IMR-90 (cell line): ENCODE measurements around the gene WDR74. TPM values are rescaled to one million over a fixed set of nuclear protein-coding genes. Genes with fewer than 3 reads are reported as not detected.
"Not testable (repeated sequence)": the region's sequence is repeated elsewhere in the genome, so short reads cannot be mapped to it uniquely, and the experiment has no call there.

ENCODE experiments used
- ATAC-seq: fragments of 200-7000 bp; cut with Tn5 transposase; 2 replicates; pipeline ENCODE4 v1.9.1; 2020; ENCODE audit warnings: low read depth, mild to moderate bottlenecking, moderate library complexity
- BruUV-seq: library from RNA; stranded (reverse); fragments of 400-500 nt; replicated peaks from 2 replicates; lab custom pipeline; 2021; lab: Mats Ljungman, UMichigan
- CTCF ChIA-PET: fragments of 300-600 bp; formaldehyde crosslinking; extraction: SDS; loops from one replicate; lab custom pipeline; 2021; ENCODE audit warnings: antibody characterized with exemption; lab: Yijun Ruan, JAX
- POLR2A ChIA-PET: fragments of 300-600 bp; sonication (Branson Sonifier 250); formaldehyde crosslinking; loops from one replicate; lab custom pipeline; 2022; ENCODE audit warnings: antibody characterized with exemption; ENCODE audit not compliant: unreplicated experiment; lab: Charles Lee
- DNase-seq: peaks from one replicate; pipeline ENCODE4 v3.0.0; 2013
- H2AFZ ChIP-seq: replicated peaks from 2 replicates; pipeline ENCODE3; 2013; ENCODE audit warnings: low read length, mild to moderate bottlenecking; ENCODE audit not compliant: poor library complexity
- H2AK5ac ChIP-seq: 2 replicates; pipeline ENCODE4 v1.6.1; 2013; ENCODE audit warnings: low read depth, low read length, inconsistent platforms
- H2AK9ac ChIP-seq: replicated peaks from 2 replicates; pipeline ENCODE3; 2013; ENCODE audit warnings: mild to moderate bottlenecking, low read depth, low read length, moderate library complexity; ENCODE audit not compliant: poor library complexity
- H2BK120ac ChIP-seq: 2 replicates; pipeline ENCODE4 v1.6.1; 2013; ENCODE audit warnings: low read depth, low read length, inconsistent platforms
- H2BK15ac ChIP-seq: 3 replicates; pipeline ENCODE4 v1.6.1; 2013; ENCODE audit warnings: low read depth, low read length, inconsistent platforms
- H2BK20ac ChIP-seq: 2 replicates; pipeline ENCODE4 v1.6.1; 2013; ENCODE audit warnings: low read depth, mild to moderate bottlenecking, inconsistent platforms, low read length, moderate library complexity
- H2BK5ac ChIP-seq: 2 replicates; pipeline ENCODE4 v1.6.1; 2013; ENCODE audit warnings: mild to moderate bottlenecking, low read depth, low read length, inconsistent platforms; ENCODE audit not compliant: poor library complexity, severe bottlenecking
- H3K14ac ChIP-seq: replicated peaks from 2 replicates; pipeline ENCODE4 v1.6.1; 2013; ENCODE audit warnings: low read depth, low read length, inconsistent platforms
- H3K18ac ChIP-seq: 2 replicates; pipeline ENCODE4 v1.6.1; 2013; ENCODE audit warnings: low read depth, low read length, control low read depth
- H3K23ac ChIP-seq: 2 replicates; pipeline ENCODE4 v1.6.1; 2013; ENCODE audit warnings: low read depth, low read length, inconsistent platforms
- H3K27ac ChIP-seq: 2 replicates; pipeline ENCODE4 v1.5.1; 2013; ENCODE audit warnings: mild to moderate bottlenecking, control low read depth, low read length; ENCODE audit not compliant: insufficient read depth
- H3K27me3 ChIP-seq: 2 replicates; pipeline ENCODE4 v1.6.1; 2013; ENCODE audit warnings: low read length; ENCODE audit not compliant: control insufficient read depth, insufficient read depth
- H3K36me3 ChIP-seq: 2 replicates; pipeline ENCODE4 v1.6.1; 2013; ENCODE audit warnings: low read length, mixed read lengths; ENCODE audit not compliant: control insufficient read depth, insufficient read depth
- H3K4ac ChIP-seq: 2 replicates; pipeline ENCODE4 v1.6.1; 2013; ENCODE audit warnings: low read depth, low read length, inconsistent platforms
- H3K4me1 ChIP-seq: 2 replicates; pipeline ENCODE4 v1.6.1; 2013; ENCODE audit warnings: low read length, mixed read lengths; ENCODE audit not compliant: control insufficient read depth, insufficient read depth
- H3K4me2 ChIP-seq: 2 replicates; pipeline ENCODE4 v1.6.1; 2013; ENCODE audit warnings: low read depth, mild to moderate bottlenecking, control low read depth, low read length, moderate library complexity
- H3K4me3 ChIP-seq: 2 replicates; pipeline ENCODE4 v1.5.1; 2013; ENCODE audit warnings: low read depth, mild to moderate bottlenecking, control low read depth, low read length, moderate library complexity; ENCODE audit not compliant: insufficient read depth
- H3K56ac ChIP-seq: 2 replicates; pipeline ENCODE4 v1.6.1; 2013; ENCODE audit warnings: low read length, inconsistent platforms; ENCODE audit not compliant: insufficient read depth; ENCODE audit errors: extremely low read depth
- H3K79me1 ChIP-seq, 2 experiments: 2 replicates each; pipeline ENCODE4 v1.6.1; 2013; ENCODE audit warnings: low read length in 2 of 2, inconsistent platforms in 1 of 2, low read depth in 1 of 2
- H3K9ac ChIP-seq: 2 replicates; pipeline ENCODE4 v1.6.1; 2013; ENCODE audit warnings: low read depth, low read length, control low read depth
- H3K9me1 ChIP-seq: 2 replicates; pipeline ENCODE4 v1.6.1; 2013; ENCODE audit warnings: low read length, inconsistent platforms; ENCODE audit not compliant: insufficient read depth
- H3K9me3 ChIP-seq: 2 replicates; pipeline ENCODE4 v1.6.1; 2013; ENCODE audit warnings: low read length; ENCODE audit not compliant: control insufficient read depth, insufficient read depth
- H4K20me1 ChIP-seq: 2 replicates; pipeline ENCODE4 v1.6.1; 2013; ENCODE audit warnings: low read length, inconsistent platforms; ENCODE audit not compliant: insufficient read depth
- H4K5ac ChIP-seq: 2 replicates; pipeline ENCODE4 v1.6.1; 2013; ENCODE audit warnings: mild to moderate bottlenecking, low read depth, low read length, control low read depth
- H4K8ac ChIP-seq, 2 experiments: 2 replicates each; pipeline ENCODE4 v1.6.1; 2013; ENCODE audit warnings: low read depth in 2 of 2, low read length in 2 of 2, control low read depth in 1 of 2, inconsistent platforms in 1 of 2
- H4K91ac ChIP-seq: 2 replicates; pipeline ENCODE4 v1.6.1; 2013; ENCODE audit warnings: low read depth, low read length, inconsistent platforms; ENCODE audit not compliant: insufficient read depth
- BHLHE40 ChIP-seq: fragments of 150-350 bp; IDR thresholded peaks from 2 replicates; pipeline ENCODE4 v1.6.1; 2016; ENCODE audit warnings: mild to moderate bottlenecking, low read depth, low read length
- CEBPB ChIP-seq: IDR thresholded peaks from 2 replicates; pipeline ENCODE4 v1.6.1; 2012; ENCODE audit warnings: low read depth, low read length, improper control_type of control experiment
- POLR2A ChIP-seq: IDR thresholded peaks from 2 replicates; pipeline ENCODE4 v1.6.1; 2012; ENCODE audit warnings: mild to moderate bottlenecking, low read depth, low read length
- USF2 ChIP-seq: fragments of 150-350 bp; IDR thresholded peaks from 2 replicates; pipeline ENCODE4 v1.6.1; 2017; ENCODE audit warnings: mild to moderate bottlenecking, antibody characterized with exemption, low read length, low read depth
- WGBS, 2 experiments: methylation state at CpG; one replicate each; pipeline versions ENCODE4 v1.1.5 to v1.1.7; 2013; ENCODE audit warnings: missing lambda C conversion rate in 2 of 2; ENCODE audit not compliant: insufficient read length in 1 of 2; ENCODE audit errors: extremely low coverage in 2 of 2; 5-methylcytosine and 5-hydroxymethylcytosine counted together
- dilution Hi-C: fragments of 300-500 bp; cut with HindIII; formaldehyde crosslinking; loops from one replicate; pipeline ENCODE4 v1.14.3; 2018; ENCODE audit warnings: low sequenced_read_pairs; ENCODE audit not compliant: unreplicated experiment
- in situ Hi-C: fragments of 300-500 bp; cut with MboI; formaldehyde crosslinking; loops from 3 replicates; pipeline ENCODE4 v1.14.3; 2019; ENCODE audit warnings: low sequenced_read_pairs, inconsistent platforms, mixed read lengths
- intact Hi-C: fragments of 100-400 bp; cut with micrococcal nuclease; formaldehyde crosslinking; loops from 2 replicates; pipeline ENCODE4 v1.10.0; 2022
- polyA plus RNA-seq, 3 experiments: library from polyadenylated mRNA; depleted of rRNA; stranded (reverse); fragments of >200 nt; gene quantifications; 2 replicates each; pipeline ENCODE4 v1.2.3, GENCODE V29; 2012; ENCODE audit warnings: low replicate concordance in 1 of 3
- total RNA-seq: library from RNA; depleted of rRNA; stranded (reverse); fragments of >200 nt; gene quantifications from 2 replicates; pipeline ENCODE4 v1.2.3, GENCODE V29; 2012

The WDR74 gene
- total and polyA plus RNA-seq, 2 of the 4 experiments (the other 2 are of a cell fraction), result 38.4 to 44.3 TPM

- in situ Hi-C loops, H3K36me3 ChIP-seq, H2BK15ac ChIP-seq, BruUV-seq, H4K20me1 ChIP-seq, H2BK20ac ChIP-seq, H4K91ac ChIP-seq, H3K4me1 ChIP-seq, H3K9me1 ChIP-seq, H3K27me3 ChIP-seq, H2AK5ac ChIP-seq, H2BK120ac ChIP-seq, H3K9me3 ChIP-seq, dilution Hi-C loops: not testable (repeated sequence)
- Histone ChIP-seq H2AFZ (peak overlapping the region; percentile 85), H3K4me2 (peak overlapping the region; percentile 88), H4K8ac (peak overlapping the region in 1 of 2 experiments; percentile 28; a peak in 2 of 4 replicates), H3K4me3 (peak overlapping the region; percentile 71), H3K4ac (peak overlapping the region; percentile 2), H3K23ac (peak overlapping the region; percentile 9; the same call in 1 of the 2 replicates), H3K79me1 (peaks cover 10 to 25% of the 10 kb centered on the region in 2 experiments; a peak in 1 of 4 replicates), H3K27ac (peak overlapping the region; percentile 83), H3K56ac (0 out of 2 replicates have a peak overlapping the region, but pooled peaks have one; percentile 35), H3K9ac (peak overlapping the region; percentile 78), H3K18ac (peak overlapping the region; percentile 74), H2AK9ac (peak overlapping the region; percentile 84), H3K14ac (peak overlapping the region; percentile 6), H2BK5ac (peak overlapping the region; percentile 73), H4K5ac (peak overlapping the region; percentile 55)
- WGBS, 2 experiments, result 0% methylated on average over 7 of the region's 41 CpGs; no CpG with 5 or more reads in 1 of the 2 experiments
- DNase-seq (peak; percentile 81), ATAC-seq (peak; percentile 1; the same call in 1 of the 2 replicates)
- ChIA-PET CTCF (interaction anchor here (1.0 kb wide), 1 partner anchor 54 kb away, joined by 3 read pairs; no protein-coding TSS in a partner anchor), POLR2A (interaction anchor here (0.6 to 2.1 kb wide), 13 partner anchors 9 to 480 kb away, joined by 3 to 16 read pairs (median 6); partner anchors contain the start of genes HNRNPUL2, INTS5, NXF1 and SLC3A2)
- peak; percentile 14; the same call in 1 of the 2 replicates for TF ChIP-seq USF2
- peak; percentile 87 for TF ChIP-seq POLR2A
- peak; percentile 89 for TF ChIP-seq CEBPB
- TF ChIP-seq BHLHE40, result peak; percentile 96
- intact Hi-C loops, result loop anchor here (1.0 to 2.0 kb wide), 2 partner anchors 22 to 40 kb away; no protein-coding TSS in a partner anchor
These were observed 1.5 kb upstream of the WDR74 start for GRCh38 chr11:62840721-62841360.
